Neuronal stem cell (in vitro differentiated cells): ENCODE data around the gene CTXN2.

Experiments used
- DNase-seq: peaks from one replicate; pipeline ENCODE4 v3.0.0-alpha.2; 2013; ENCODE audit warnings: low spot score
- H2AFZ ChIP-seq: one replicate; pipeline ENCODE4 v1.6.1; 2013; ENCODE audit warnings: mild to moderate bottlenecking, low read length, inconsistent platforms
- H2AK5ac ChIP-seq: 2 replicates; pipeline ENCODE4 v1.6.1; 2013; ENCODE audit warnings: low read depth, mild to moderate bottlenecking, inconsistent platforms, low read length, moderate library complexity, mixed read lengths
- H2BK120ac ChIP-seq: 2 replicates; pipeline ENCODE4 v1.6.1; 2013; ENCODE audit warnings: low read depth, mild to moderate bottlenecking, inconsistent platforms, low read length, moderate library complexity, mixed read lengths
- H2BK12ac ChIP-seq: one replicate; pipeline ENCODE4 v1.6.1; 2013; ENCODE audit warnings: low read length, inconsistent platforms
- H2BK15ac ChIP-seq: 2 replicates; pipeline ENCODE4 v1.6.1; 2013; ENCODE audit warnings: mild to moderate bottlenecking, low read length, inconsistent platforms, mixed read lengths
- H2BK5ac ChIP-seq: one replicate; pipeline ENCODE4 v1.6.1; 2013; ENCODE audit warnings: inconsistent platforms, mild to moderate bottlenecking, low read length, moderate library complexity
- H3K14ac ChIP-seq: one replicate; pipeline ENCODE4 v1.6.1; 2013; ENCODE audit warnings: low read length, inconsistent platforms
- H3K18ac ChIP-seq: 2 replicates; pipeline ENCODE4 v1.6.1; 2013; ENCODE audit warnings: low read length, inconsistent platforms
- H3K23ac ChIP-seq: 2 replicates; pipeline ENCODE4 v1.6.1; 2013; ENCODE audit warnings: low read depth, mild to moderate bottlenecking, mixed read lengths, low read length, inconsistent platforms; ENCODE audit not compliant: poor library complexity
- H3K27ac ChIP-seq: replicated peaks from 3 replicates; pipeline ENCODE4 v1.5.1; 2013; ENCODE audit warnings: low read length, inconsistent platforms
- H3K27me3 ChIP-seq, 3 experiments: 2 replicates each; pipeline ENCODE4 v1.6.1; 2013; ENCODE audit warnings: low read length in 3 of 3, mild to moderate bottlenecking in 2 of 3, inconsistent platforms in 1 of 3, low read depth in 1 of 3, mixed read lengths in 1 of 3, moderate library complexity in 1 of 3; ENCODE audit not compliant: control insufficient read depth in 3 of 3, insufficient read depth in 3 of 3
- H3K36me3 ChIP-seq, 2 donors: replicated peaks in 1 of 2; 2 replicates each; pipeline ENCODE4 v1.6.1; 2013; ENCODE audit warnings: low read length in 2 of 2; ENCODE audit not compliant: control insufficient read depth in 2 of 2, insufficient read depth in 2 of 2
- H3K4ac ChIP-seq: 2 replicates; pipeline ENCODE4 v1.6.1; 2013; ENCODE audit warnings: inconsistent platforms, mild to moderate bottlenecking, low read length, moderate library complexity
- H3K4me1 ChIP-seq, 2 donors: 1 replicate in 1 of 2; 2 replicates in 1 of 2; pipeline ENCODE4 v1.6.1; 2013; ENCODE audit warnings: low read length in 2 of 2, low read depth in 1 of 2; ENCODE audit not compliant: control insufficient read depth in 2 of 2, insufficient read depth in 1 of 2
- H3K4me2 ChIP-seq: one replicate; pipeline ENCODE4 v1.6.1; 2013; ENCODE audit warnings: mild to moderate bottlenecking, low read length, inconsistent platforms; ENCODE audit not compliant: insufficient read depth, poor library complexity, severe bottlenecking
- H3K4me3 ChIP-seq, 2 donors: 2 replicates each; pipeline ENCODE4 v1.5.1; 2013; ENCODE audit warnings: low read length in 2 of 2, mild to moderate bottlenecking in 2 of 2, inconsistent platforms in 1 of 2, moderate library complexity in 1 of 2
- H3K79me1 ChIP-seq: one replicate; pipeline ENCODE4 v1.6.1; 2013; ENCODE audit warnings: low read depth, mild to moderate bottlenecking, inconsistent platforms, low read length, moderate library complexity
- H3K9ac ChIP-seq: one replicate; pipeline ENCODE4 v1.6.1; 2013; ENCODE audit warnings: mild to moderate bottlenecking, low read depth, low read length, inconsistent platforms; ENCODE audit not compliant: poor library complexity
- H3K9me3 ChIP-seq, 2 donors: replicated peaks in 1 of 2; 2 replicates each; pipeline versions ENCODE3 to v1.6.1; 2013; ENCODE audit warnings: low read length in 2 of 2, mild to moderate bottlenecking in 2 of 2, inconsistent platforms in 1 of 2, low read depth in 1 of 2, mixed read lengths in 1 of 2, moderate library complexity in 1 of 2; ENCODE audit not compliant: control insufficient read depth in 2 of 2, insufficient read depth in 1 of 2
- H4K8ac ChIP-seq: one replicate; pipeline ENCODE4 v1.6.1; 2013; ENCODE audit warnings: low read depth, mild to moderate bottlenecking, inconsistent platforms, low read length, moderate library complexity
- H4K91ac ChIP-seq: one replicate; pipeline ENCODE4 v1.6.1; 2013; ENCODE audit warnings: low read length, low read depth, mild to moderate bottlenecking, inconsistent platforms; ENCODE audit not compliant: poor library complexity
- WGBS, 2 donors: extraction: QIAGEN DNeasy Blood & Tissue Kit; methylation state at CpG; one replicate each; pipeline ENCODE4 v1.1.7; 2013; ENCODE audit warnings: missing lambda C conversion rate in 2 of 2, mixed read lengths in 1 of 2; ENCODE audit not compliant: insufficient read length in 2 of 2, insufficient replicate concordance in 1 of 2; ENCODE audit errors: extremely low coverage in 2 of 2; 5-methylcytosine and 5-hydroxymethylcytosine counted together

Gene CTXN2

DNA sequence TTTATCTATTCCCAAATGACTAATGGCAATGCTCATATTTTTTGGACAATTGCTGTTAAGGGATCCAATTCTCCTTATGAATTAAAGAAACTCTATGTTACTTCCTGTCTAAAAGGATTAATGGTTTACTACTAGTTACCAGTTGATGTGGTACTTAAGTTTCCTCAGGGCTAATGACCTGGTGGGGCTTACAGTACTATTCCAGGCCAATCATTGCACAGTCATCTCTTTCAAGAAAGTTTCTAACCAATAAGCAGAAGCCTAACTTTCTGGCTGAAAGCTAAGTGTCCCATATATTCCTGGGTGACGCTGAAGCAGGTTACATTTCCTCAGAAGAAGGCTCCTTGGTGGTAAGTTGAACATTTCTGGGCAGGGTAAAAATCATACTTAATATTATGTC lies 14.5 kb downstream of the CTXN2 start, which contains the start of gene SLC12A1:
Gene SLC12A1 (plus strand): TSS at position 322 of the 400 bp plus-strand sequence. CDS start 1,418 bp downstream, outside the sequence.
- no peak within 1 kb of the TSS for H3K9ac ChIP-seq
- no CpG with 5 or more reads among the region's 1 CpG for WGBS, 2 donors

DNA sequence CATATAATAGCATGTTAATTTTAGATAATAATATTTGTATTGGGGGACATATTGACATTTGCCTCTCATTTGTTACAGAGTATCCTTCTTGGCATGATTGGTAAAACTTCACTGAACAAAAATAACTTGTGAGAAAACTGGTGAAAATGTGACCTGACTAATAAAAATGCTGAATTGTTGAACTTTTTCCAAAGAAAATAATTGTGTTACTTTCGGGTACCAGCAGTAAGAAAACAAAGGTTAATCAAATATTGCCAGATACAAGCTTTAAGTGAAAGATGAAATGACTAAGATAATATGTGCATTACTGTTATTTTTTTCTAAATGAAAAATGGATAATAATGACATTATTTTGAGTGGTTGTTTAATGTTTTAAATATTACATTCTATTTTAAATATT lies 29.8 kb downstream of the CTXN2 start:
- DNase-seq = no peak
- peaks cover 0 to 1% (median 0%) of the 10 kb centered on the region in 3 experiments for H3K27me3 ChIP-seq
- H2BK120ac ChIP-seq = no peak overlapping the region
- H3K4ac ChIP-seq = no peak overlapping the region
- H3K9me3 ChIP-seq = no peaks in the 10 kb centered on the region
- no peak overlapping the region for H2BK5ac ChIP-seq
- no peaks in the 10 kb centered on the region for H3K79me1 ChIP-seq
- no peak overlapping the region for H2BK12ac ChIP-seq
- no peak overlapping the region for H3K9ac ChIP-seq
- H4K8ac ChIP-seq = no peak overlapping the region
- no peak overlapping the region for H2AK5ac ChIP-seq
- no peak overlapping the region for H4K91ac ChIP-seq
- no peak overlapping the region for H3K14ac ChIP-seq
- H2BK15ac ChIP-seq = no peak overlapping the region
- no peak overlapping the region for H2AFZ ChIP-seq
- no peak overlapping the region for H3K4me2 ChIP-seq
- H3K23ac ChIP-seq = no peak overlapping the region
- no peak overlapping the region for H3K4me3 ChIP-seq
- no peak overlapping the region for H3K27ac ChIP-seq
- no peaks in the 10 kb centered on the region for H3K36me3 ChIP-seq
- peaks cover 0 to 1% of the 10 kb centered on the region in 2 donors for H3K4me1 ChIP-seq
- H3K18ac ChIP-seq = no peak overlapping the region
- no CpG with 5 or more reads among the region's 1 CpG for WGBS, 2 donors

More for the DNA sequence above, 14.5 kb downstream of the CTXN2 start, which contains the start of gene SLC12A1:
- no peak within 1 kb of the TSS for H3K4ac ChIP-seq
- no peak within 1 kb of the TSS for H2BK15ac ChIP-seq
- no peak within 1 kb of the TSS for H4K8ac ChIP-seq
- no peaks in the 10 kb centered on the region for H3K27me3 ChIP-seq
- no peak within 1 kb of the TSS for H2BK5ac ChIP-seq
- no peak within 1 kb of the TSS for H3K4me2 ChIP-seq
- peaks cover 0 to 2% of the 10 kb centered on the region in 2 donors for H3K4me1 ChIP-seq
- no peak for DNase-seq
- no peaks in the 10 kb centered on the region for H3K79me1 ChIP-seq
- no peak within 1 kb of the TSS for H2BK120ac ChIP-seq
- no peak within 1 kb of the TSS for H3K18ac ChIP-seq
- no peaks in the 10 kb centered on the region for H3K36me3 ChIP-seq
- no peak within 1 kb of the TSS for H3K27ac ChIP-seq
- H3K23ac ChIP-seq = no peak within 1 kb of the TSS
- H3K9me3 ChIP-seq = no peaks in the 10 kb centered on the region
- no peak within 1 kb of the TSS for H2AFZ ChIP-seq
- no peak within 1 kb of the TSS for H2AK5ac ChIP-seq
- no peak within 1 kb of the TSS for H2BK12ac ChIP-seq
- no peak within 1 kb of the TSS for H3K4me3 ChIP-seq
- no peak within 1 kb of the TSS for H3K14ac ChIP-seq
- H4K91ac ChIP-seq = no peak within 1 kb of the TSS

DNA sequence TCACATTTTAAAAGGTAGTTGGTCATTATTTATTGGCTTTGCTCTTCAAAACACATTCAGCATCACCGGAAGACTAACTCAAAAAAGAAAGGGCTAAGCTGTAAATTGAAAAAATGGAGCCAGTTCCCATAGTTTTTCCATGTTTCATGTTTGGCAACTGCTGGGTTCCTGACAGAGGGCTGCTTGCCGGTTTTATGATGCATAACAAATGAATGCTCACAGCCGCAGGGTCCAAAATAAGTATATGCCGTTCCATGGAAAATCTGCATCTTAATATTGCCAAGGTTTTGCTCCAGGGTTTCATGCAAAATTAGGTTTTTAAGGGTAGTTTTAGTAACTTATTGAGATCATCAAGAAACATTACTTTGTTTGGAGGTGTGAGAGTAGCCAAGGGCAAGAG lies 30.4 kb downstream of the CTXN2 start:
- no CpG with 5 or more reads among the region's 4 CpGs for WGBS, 2 donors
- no peak overlapping the region for H3K18ac ChIP-seq
- H3K27me3 ChIP-seq = peaks cover 0 to 1% (median 0%) of the 10 kb centered on the region in 3 experiments

DNA sequence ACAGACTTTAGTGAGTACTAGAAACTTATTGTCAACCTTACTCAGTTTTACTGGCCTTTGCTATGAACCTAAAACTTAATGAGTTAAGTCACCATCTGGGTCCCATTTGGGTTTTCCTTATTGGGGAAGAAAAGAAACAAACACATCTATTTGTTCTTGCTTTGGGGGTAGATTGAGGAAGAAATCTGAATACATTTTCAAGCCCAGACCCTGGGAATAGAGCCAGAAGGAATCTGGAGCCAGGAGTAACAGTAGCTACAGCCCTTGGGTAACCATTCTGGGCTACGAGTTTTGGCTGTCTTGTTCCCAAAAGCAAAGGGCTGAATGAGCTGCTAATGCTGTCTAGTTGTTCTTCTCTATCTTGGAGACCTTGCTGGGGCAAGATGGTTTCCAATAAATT lies 31.2 kb downstream of the CTXN2 start:
- WGBS, 2 donors = no CpG with 5 or more reads among the region's 1 CpG
- Histone ChIP-seq H2BK12ac (no peak overlapping the region), H4K8ac (no peak overlapping the region), H3K27ac (no peak overlapping the region), H4K91ac (no peak overlapping the region), H2BK5ac (no peak overlapping the region), H3K9ac (no peak overlapping the region), H3K18ac (no peak overlapping the region), H2AFZ (no peak overlapping the region), H3K14ac (no peak overlapping the region), H3K4me2 (no peak overlapping the region), H3K23ac (no peak overlapping the region), H3K36me3 (no peaks in the 10 kb centered on the region), H3K79me1 (no peaks in the 10 kb centered on the region), H3K4ac (no peak overlapping the region), H2BK120ac (no peak overlapping the region), H3K4me1 (peaks cover 0 to 1% of the 10 kb centered on the region in 2 donors), H3K4me3 (no peak overlapping the region), H2AK5ac (no peak overlapping the region), H2BK15ac (no peak overlapping the region), H3K9me3 (no peaks in the 10 kb centered on the region), H3K27me3 (peaks cover 0 to 1% (median 0%) of the 10 kb centered on the region in 3 experiments)
- no peak for DNase-seq

More for the DNA sequence above, 30.4 kb downstream of the CTXN2 start:
- no peak overlapping the region for H4K91ac ChIP-seq
- no peaks in the 10 kb centered on the region for H3K9me3 ChIP-seq
- no peak overlapping the region for H4K8ac ChIP-seq
- H2BK120ac ChIP-seq = no peak overlapping the region
- H3K9ac ChIP-seq = no peak overlapping the region
- H2BK15ac ChIP-seq = no peak overlapping the region
- H3K4ac ChIP-seq = no peak overlapping the region
- H3K4me2 ChIP-seq = no peak overlapping the region
- H3K4me1 ChIP-seq = peaks cover 0 to 1% of the 10 kb centered on the region in 2 donors
- no peak overlapping the region for H2AK5ac ChIP-seq
- H2AFZ ChIP-seq = no peak overlapping the region
- DNase-seq = no peak
- no peak overlapping the region for H3K4me3 ChIP-seq
- H3K27ac ChIP-seq = no peak overlapping the region
- no peaks in the 10 kb centered on the region for H3K79me1 ChIP-seq
- no peaks in the 10 kb centered on the region for H3K36me3 ChIP-seq
- no peak overlapping the region for H3K14ac ChIP-seq
- no peak overlapping the region for H3K23ac ChIP-seq
- no peak overlapping the region for H2BK5ac ChIP-seq
- no peak overlapping the region for H2BK12ac ChIP-seq
